GM12878 (cell line): Measurements from ENCODE around the gene PIGBOS1. TPM values are rescaled to one million over a fixed set of nuclear protein-coding genes. Genes with fewer than 3 reads are reported as not detected.

ENCODE experiments used
- BMI1 ChIP-seq: fragments of 450-650 bp; IDR thresholded peaks from 2 replicates; pipeline ENCODE4 v1.6.1; 2016; ENCODE audit warnings: mild to moderate bottlenecking, moderate library complexity, borderline replicate concordance
- CBX5 ChIP-seq: sonication (generic); IDR thresholded peaks from 2 replicates; pipeline ENCODE4 v1.6.1; 2016; ENCODE audit warnings: low read depth, moderate library complexity, mild to moderate bottlenecking, inconsistent platforms
- ETV6 ChIP-seq, 2 experiments: fragments of 450-650 bp in 1 of 2; IDR thresholded peaks in 1 of 2; conservative IDR thresholded peaks in 1 of 2; 2 replicates each; pipeline ENCODE4 v1.6.1; 2014; ENCODE audit warnings: antibody characterized with exemption in 1 of 2, borderline replicate concordance in 1 of 2, low read depth in 1 of 2, mild to moderate bottlenecking in 1 of 2, moderate library complexity in 1 of 2
- EZH2 ChIP-seq: IDR thresholded peaks from 2 replicates; pipeline ENCODE4 v1.6.1; 2012; ENCODE audit warnings: low read depth, mild to moderate bottlenecking, control low read depth, inconsistent platforms, low read length, borderline replicate concordance; ENCODE audit not compliant: control insufficient read depth
- HCFC1 ChIP-seq: fragments of 150-350 bp; IDR thresholded peaks from 2 replicates; pipeline ENCODE4 v1.6.1; 2014; ENCODE audit warnings: low read length
- HSF1 ChIP-seq: fragments of 150-350 bp; IDR thresholded peaks from 2 replicates; pipeline ENCODE4 v1.6.1; 2014; ENCODE audit warnings: mild to moderate bottlenecking, low read depth, low read length
- IKZF2 ChIP-seq, 2 experiments: fragments of 450-650 bp; IDR thresholded peaks; 2 replicates each; pipeline ENCODE4 v1.6.1; 2017; ENCODE audit warnings: mild to moderate bottlenecking in 2 of 2, moderate library complexity in 2 of 2
- IRF4 ChIP-seq: IDR thresholded peaks from 2 replicates; pipeline ENCODE4 v1.6.1; 2011; ENCODE audit warnings: low read depth, low read length
- JUNB ChIP-seq: IDR thresholded peaks from 2 replicates; pipeline ENCODE4 v1.6.1; 2016; ENCODE audit warnings: antibody characterized with exemption, mild to moderate bottlenecking
- KAT2A ChIP-seq: conservative IDR thresholded peaks from 2 replicates; pipeline ENCODE4 v1.6.1; 2011; ENCODE audit warnings: low read depth, low read length; ENCODE audit not compliant: control insufficient read depth
- KLF5 ChIP-seq: fragments of 450-650 bp; IDR thresholded peaks from 2 replicates; pipeline ENCODE4 v1.6.1; 2014; ENCODE audit warnings: mild to moderate bottlenecking; ENCODE audit not compliant: partially characterized antibody
- MTA2 ChIP-seq: fragments of 450-650 bp; IDR thresholded peaks from 2 replicates; pipeline ENCODE4 v1.6.1; 2016; ENCODE audit warnings: low read depth, mild to moderate bottlenecking, moderate library complexity
- MXI1 ChIP-seq: fragments of 150-350 bp; IDR thresholded peaks from 2 replicates; pipeline ENCODE4 v1.6.1; 2011; ENCODE audit warnings: low read depth, mild to moderate bottlenecking, inconsistent platforms, low read length, improper control_type of control experiment
- NFIC ChIP-seq: IDR thresholded peaks from 2 replicates; pipeline ENCODE4 v1.6.1; 2012; ENCODE audit warnings: low read depth, mild to moderate bottlenecking, inconsistent platforms, low read length, moderate library complexity
- NFYB ChIP-seq: IDR thresholded peaks from 2 replicates; pipeline ENCODE4 v1.6.1; 2011; ENCODE audit warnings: low read depth, mild to moderate bottlenecking, low read length, improper control_type of control experiment, moderate library complexity; ENCODE audit not compliant: insufficient read depth
- NR2C1 ChIP-seq: fragments of 450-650 bp; IDR thresholded peaks from 2 replicates; pipeline ENCODE4 v1.6.1; 2017; ENCODE audit warnings: antibody characterized with exemption, mild to moderate bottlenecking, moderate library complexity
- PML ChIP-seq: IDR thresholded peaks from 2 replicates; pipeline ENCODE4 v1.6.1; 2012; ENCODE audit warnings: low read length, inconsistent platforms
- POLR2A ChIP-seq: IDR thresholded peaks from 2 replicates; pipeline ENCODE4 v1.6.1; 2011; ENCODE audit warnings: low read depth, mild to moderate bottlenecking, low read length
- RELB ChIP-seq: fragments of 450-650 bp; IDR thresholded peaks from 2 replicates; pipeline ENCODE4 v1.6.1; 2017; ENCODE audit warnings: low read depth, mild to moderate bottlenecking, moderate library complexity
- RFX5 ChIP-seq: IDR thresholded peaks from 2 replicates; pipeline ENCODE4 v1.6.1; 2011; ENCODE audit warnings: low read depth, low read length, improper control_type of control experiment
- RUNX3 ChIP-seq: IDR thresholded peaks from 2 replicates; pipeline ENCODE4 v1.6.1; 2012; ENCODE audit warnings: low read length, inconsistent platforms
- SIX5 ChIP-seq: IDR thresholded peaks from 2 replicates; pipeline ENCODE4 v1.6.1; 2011; ENCODE audit warnings: mild to moderate bottlenecking, low read depth, low read length, moderate library complexity; ENCODE audit not compliant: severe bottlenecking
- SMAD1 ChIP-seq: fragments of 450-650 bp; IDR thresholded peaks from 2 replicates; pipeline ENCODE4 v1.6.1; 2018; ENCODE audit warnings: mild to moderate bottlenecking, low read depth; ENCODE audit not compliant: partially characterized antibody
- SMAD5 ChIP-seq: IDR thresholded peaks from 2 replicates; pipeline ENCODE4 v1.6.1; 2016; ENCODE audit warnings: antibody characterized with exemption, low read depth
- SP1 ChIP-seq: IDR thresholded peaks from one replicate; pipeline ENCODE4 v1.6.1; 2011; ENCODE audit warnings: low read depth, low read length
- YBX1 ChIP-seq: fragments of 450-650 bp; IDR thresholded peaks from 2 replicates; pipeline ENCODE4 v1.6.1; 2016; ENCODE audit warnings: antibody characterized with exemption
- ZBTB33 ChIP-seq: fragments of 450-650 bp; IDR thresholded peaks from 2 replicates; pipeline ENCODE4 v1.6.1; 2017; ENCODE audit warnings: mild to moderate bottlenecking
- polyA plus RNA-seq, 11 experiments: library from polyadenylated mRNA; depleted of rRNA in 4 of 11; unstranded in 6 of 11; stranded (reverse) in 5 of 11; fragments of >200 nt; fragmentation: Nextera tagmentation in 4 of 11; fragmentation: Illumina TruSeq in 1 of 11; extraction: Ambion mirVana in 4 of 11; extraction: Trizol in 1 of 11; gene quantifications; 1 replicate in 1 of 11; 2 replicates in 10 of 11; pipeline versions ENCODE4 v1.2.1 to v1.2.3, GENCODE V29; 2011 to 2016; ENCODE audit warnings: inconsistent platforms in 2 of 11, missing spikeins in 2 of 11, low read depth in 1 of 11
- total RNA-seq, 4 experiments: library from RNA; depleted of rRNA in 3 of 4; stranded (reverse); fragments of >200 nt in 3 of 4; fragmentation: Illumina TruSeq in 1 of 4; extraction: Trizol in 1 of 4; gene quantifications; 2 replicates each; pipeline versions ENCODE4 v1.2.1 to v1.2.3, GENCODE V29; 2013 to 2021

Gene PIGBOS1
- total and polyA plus RNA-seq, 10 of the 15 experiments (the other 5 are each of a cell fraction or from before 2014, with no cell fraction given) = 7.1 to 24.7 (median 10.2) TPM

- peak; percentile 92 for TF ChIP-seq RUNX3
- peak; percentile 75 for TF ChIP-seq PML
- TF ChIP-seq POLR2A = peak; percentile 93
- no peak for TF ChIP-seq NFYB
- no peak for TF ChIP-seq ETV6 (conservative IDR thresholded peaks at IDR 0.05 in 1 of 2, IDR thresholded peaks at IDR 0.05 in 1 of 2; ENCODE audit: borderline replicate concordance in 1 of 2, low read depth in 1 of 2)
- TF ChIP-seq IKZF2 (IDR thresholded peaks at IDR 0.05) = peak; percentile 78 to 86
- TF ChIP-seq EZH2 = no peak
- peak; percentile 11 for TF ChIP-seq SMAD1
- TF ChIP-seq ZBTB33 = no peak
- no peak for TF ChIP-seq HSF1
- TF ChIP-seq KLF5 = peak; percentile 51
- no peak for TF ChIP-seq MXI1
- TF ChIP-seq YBX1 = no peak
- 0 out of 2 replicates have a peak, but pooled peaks have one; percentile 28 for TF ChIP-seq CBX5
- TF ChIP-seq NR2C1 = 0 out of 2 replicates have a peak, but pooled peaks have one; percentile 41
- no peak for TF ChIP-seq SP1
- TF ChIP-seq MTA2 = peak; percentile 57
- TF ChIP-seq RFX5 = no peak
- TF ChIP-seq IRF4 = peak; percentile 44; the same call in 1 of the 2 replicates
- TF ChIP-seq SIX5 = peak; percentile 23
- peak; percentile 88 for TF ChIP-seq SMAD5
- TF ChIP-seq RELB = peak; percentile 88
- no peak for TF ChIP-seq NFIC
- peak; percentile 62; the same call in 1 of the 2 replicates for TF ChIP-seq HCFC1
- no peak for TF ChIP-seq KAT2A
- no peak for TF ChIP-seq JUNB
- TF ChIP-seq BMI1 = no peak
These were observed at the start of gene PIGBOS1, which contains the start of gene PIGB (continued) for GRCh38 chr15:55318588-55319494.
